Peyer's patch (tissue), 4 donors: ENCODE measurements around the gene DMP1.
"Not testable (repeated sequence)": the region's sequence is repeated elsewhere in the genome, so short reads cannot be mapped to it uniquely, and the experiment has no call there.

Experiments
- CTCF ChIP-seq, 6 experiments: fragments of 450-650 bp in 4 of 6; fragments of 200-600 bp in 2 of 6; sonication (generic) in 1 of 6; IDR thresholded peaks; one replicate each; pipeline ENCODE4 v1.5.1; 2017 to 2019; ENCODE audit warnings: antibody characterized with exemption in 6 of 6, mild to moderate bottlenecking in 3 of 6, moderate library complexity in 1 of 6
- POLR2A ChIP-seq, 2 donors: fragments of 450-650 bp; IDR thresholded peaks; one replicate each; pipeline ENCODE4 v1.5.1; 2017; ENCODE audit warnings: antibody characterized with exemption in 2 of 2, mild to moderate bottlenecking in 2 of 2, moderate library complexity in 2 of 2

GRCh38 chr4:87690947-87691346, 40.9 kb downstream of the DMP1 start:
- TF ChIP-seq CTCF, POLR2A (IDR thresholded peaks at IDR 0.05): not testable (repeated sequence)
